Posterior vena cava (tissue), 2 donors: ENCODE results near the gene IRF4. TPM values are rescaled to one million over a fixed set of nuclear protein-coding genes. Genes with fewer than 3 reads are reported as not detected.

ENCODE experiments used
- DNase-seq: peaks from one replicate; pipeline ENCODE4 v3.0.0-alpha.2; 2020; ENCODE audit warnings: low spot score
- intact Hi-C, 2 donors: fragments of 100-400 bp; cut with DNase I; formaldehyde crosslinking; loops; one replicate each; pipeline versions ENCODE4 v1.14.1 to v1.14.2; 2022 to 2023
- total RNA-seq, 2 donors: library from RNA; stranded (reverse); fragmentation: NEBNext Ultra II Directional; extraction: Animal tissue kit (Norgen Biotek cat#: 25700); gene quantifications; one replicate each; pipeline ENCODE4 v1.2.1, GENCODE V29; 2021
- donor health status: DM: yes; HTN: yes; CAD: no.
- donor health status: DM: yes; HTN: yes; CAD: no.

Gene IRF4
- total RNA-seq, 2 donors from 2014 or later: 1.7 to 2.7 TPM

DNA sequence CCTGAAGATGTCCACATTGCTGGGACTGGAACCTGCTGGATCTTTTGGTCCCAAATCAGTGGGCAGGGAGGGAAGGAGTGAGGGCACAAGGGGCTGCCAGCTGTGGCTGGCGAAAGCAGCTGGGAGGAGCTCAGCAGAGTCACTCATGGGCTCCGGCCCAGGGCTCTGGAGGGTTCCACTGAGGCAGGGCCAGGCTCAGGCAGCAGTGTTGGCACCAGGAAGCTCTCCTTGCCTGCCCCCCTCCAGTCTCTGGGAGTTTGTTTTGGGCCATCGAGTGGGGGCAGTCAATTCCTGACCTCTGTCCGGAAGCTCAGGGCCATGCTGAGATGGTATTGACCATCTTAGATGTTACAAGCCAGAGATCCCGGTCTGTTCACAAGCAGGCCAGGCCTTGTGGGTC is 39.1 kb upstream of the IRF4 start:
- intact Hi-C loops: no loop called here
- peak; percentile 79 for DNase-seq

- intact Hi-C loops: no loop called here
- DNase-seq: peak; percentile 75
Measured at GRCh38 chr6:352896-353470, 38.6 kb upstream of the IRF4 start.

- DNase-seq: peak; percentile 80
Measured at GRCh38 chr6:353642-354614, 37.6 kb upstream of the IRF4 start.

DNA sequence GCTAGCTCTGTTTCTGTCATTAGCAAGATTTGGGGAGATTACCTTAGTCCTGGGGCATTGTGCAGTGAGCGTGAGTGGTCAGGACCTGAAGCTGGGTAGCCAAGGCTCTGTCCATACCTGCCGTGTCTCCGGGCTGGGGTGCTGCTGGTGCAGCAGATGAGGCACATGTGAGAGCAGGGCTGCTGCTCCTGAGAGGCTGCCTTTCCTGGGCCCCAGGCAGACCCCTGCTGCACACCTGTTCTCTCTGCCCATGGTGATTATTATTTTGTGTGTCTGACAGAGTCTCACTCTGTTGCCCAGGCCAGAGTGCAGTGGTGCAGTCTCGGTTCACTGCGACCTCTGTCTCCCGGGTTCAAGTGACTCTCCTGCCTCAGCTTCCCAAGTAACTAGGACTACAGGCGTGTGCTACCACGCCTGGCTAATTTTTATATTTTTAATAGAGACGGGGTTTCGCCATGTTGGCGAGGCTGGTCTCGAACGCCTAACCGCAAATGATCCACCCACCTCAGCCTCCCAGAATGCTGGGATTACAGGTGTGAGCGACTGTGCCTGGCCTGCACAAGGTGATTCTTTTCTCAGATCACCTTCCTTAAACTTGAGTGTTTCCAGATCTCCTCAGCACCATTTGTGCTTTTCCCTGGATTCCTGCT is 36.8 kb upstream of the IRF4 start:
- intact Hi-C loops: no loop called here

More at GRCh38 chr6:353642-354614, 37.6 kb upstream of the IRF4 start:
- intact Hi-C loops: no loop called here

GRCh38 chr6:355373-356208 is 36.0 kb upstream of the IRF4 start:
- intact Hi-C loops: no loop called here
- DNase-seq: peak; percentile 45

More for the DNA sequence above, 36.8 kb upstream of the IRF4 start:
- peak; percentile 77 for DNase-seq

DNA sequence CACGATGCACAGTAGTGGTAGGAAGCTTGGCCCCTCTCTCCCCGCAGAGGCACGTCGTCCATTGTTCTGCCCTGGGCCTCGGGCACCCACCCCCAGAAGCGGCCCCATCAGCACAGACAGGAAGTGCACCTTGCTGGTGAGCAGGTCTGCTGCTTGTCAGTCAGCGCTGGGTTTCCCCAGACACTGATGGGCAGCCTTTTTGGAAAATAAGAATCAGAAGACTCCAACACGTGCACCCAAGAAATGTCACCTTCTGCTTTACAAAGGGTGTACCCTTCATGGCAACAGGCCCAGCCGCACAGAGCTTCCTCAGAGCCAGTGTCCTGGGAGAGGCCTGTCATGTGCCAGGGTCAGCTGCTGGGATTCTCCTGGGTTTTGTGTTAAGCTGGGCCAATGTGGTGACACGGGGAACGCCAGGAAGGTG is 34.7 kb upstream of the IRF4 start:
- intact Hi-C loops: no loop called here
- peak; percentile 85 for DNase-seq

GRCh38 chr6:357261-357790 is 34.2 kb upstream of the IRF4 start:
- DNase-seq: peak; percentile 82
- intact Hi-C loops: no loop called here

GRCh38 chr6:357791-358341 is 33.7 kb upstream of the IRF4 start:
- peak; percentile 80 for DNase-seq
- intact Hi-C loops: no loop called here

DNA sequence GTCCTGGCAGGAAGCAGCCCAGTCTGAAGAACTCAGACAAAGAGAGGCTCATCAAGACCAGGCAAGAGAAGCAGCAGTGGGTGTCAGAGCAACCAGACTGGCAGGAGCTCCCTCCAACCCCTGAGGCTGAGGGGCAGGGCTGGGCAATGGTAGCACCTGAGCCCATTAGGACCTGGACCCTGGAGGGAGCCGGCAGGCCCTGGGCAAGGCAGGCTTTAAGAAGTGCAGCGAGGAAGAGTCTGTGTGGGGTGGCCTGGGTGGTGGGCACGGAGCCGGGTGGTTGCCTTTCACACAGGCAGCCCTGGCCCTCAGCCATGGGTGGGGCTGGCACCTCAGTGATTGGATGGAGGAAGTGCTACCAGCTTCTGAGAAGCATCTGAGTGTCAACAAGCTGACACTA is 33.1 kb upstream of the IRF4 start:
- intact Hi-C loops: no loop called here
- peak; percentile 85 for DNase-seq

- no peak for DNase-seq
- intact Hi-C loops: no loop called here
Measured at GRCh38 chr6:358847-359246, 32.7 kb upstream of the IRF4 start.

DNA sequence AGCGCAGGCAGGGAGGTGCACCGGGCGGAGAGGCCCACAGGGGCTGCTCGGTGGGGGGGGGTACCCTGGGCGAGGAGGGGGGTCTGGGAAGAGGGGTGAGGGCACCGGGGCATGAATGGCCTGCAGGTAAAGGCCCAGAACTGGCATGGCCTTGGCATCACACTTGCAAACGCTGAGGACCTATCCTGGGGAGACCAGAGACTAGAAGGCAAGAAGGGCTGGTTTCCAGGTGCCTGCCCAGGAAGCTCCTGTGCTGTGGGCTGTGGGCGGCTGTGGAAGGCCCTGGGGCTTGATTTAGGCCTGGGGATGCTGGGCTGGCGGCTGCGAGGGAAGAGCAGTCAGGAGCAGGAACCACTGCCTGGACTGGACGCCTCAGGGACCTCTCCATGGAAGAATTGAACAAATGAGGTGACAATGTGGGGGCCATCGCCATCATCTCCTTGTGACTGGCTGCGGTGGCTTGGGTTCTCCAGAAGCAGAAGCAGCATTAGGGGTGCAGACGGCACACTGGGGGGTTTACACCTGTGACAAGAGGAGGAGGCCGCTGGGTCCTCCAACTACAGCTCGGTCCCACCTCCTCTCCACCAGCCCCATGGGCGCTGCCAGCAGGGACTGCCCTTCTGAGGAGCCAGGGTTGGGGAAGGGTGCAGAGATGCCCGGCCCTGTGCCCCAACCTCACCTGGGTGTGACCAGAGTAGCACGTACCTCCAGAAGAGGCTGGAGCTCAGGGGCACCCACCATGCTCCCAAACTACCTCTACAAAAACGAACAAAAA is 32.1 kb upstream of the IRF4 start:
- peak; percentile 79 for DNase-seq
- intact Hi-C loops: no loop called here

DNA sequence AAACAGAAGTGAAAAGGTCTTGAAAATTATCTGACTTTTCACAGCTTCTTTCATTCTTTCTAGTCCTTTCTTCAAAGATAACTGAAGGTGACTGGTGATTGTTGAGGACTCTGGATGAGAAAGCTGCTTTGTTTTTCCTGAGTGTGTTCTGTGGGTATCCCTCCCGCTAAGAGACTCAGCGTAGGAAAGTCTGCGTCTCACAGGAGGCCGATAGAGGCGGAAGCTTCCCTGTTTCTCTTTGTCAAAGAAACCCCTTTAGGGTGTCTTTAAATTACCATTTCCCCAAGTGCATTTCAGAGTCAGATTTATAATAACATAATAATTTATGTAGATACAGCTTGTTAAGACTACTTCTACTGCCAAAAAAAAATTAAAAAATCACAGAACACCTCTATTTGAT is 31.2 kb upstream of the IRF4 start:
- peak; percentile 31 for DNase-seq
- intact Hi-C loops: no loop called here

DNA sequence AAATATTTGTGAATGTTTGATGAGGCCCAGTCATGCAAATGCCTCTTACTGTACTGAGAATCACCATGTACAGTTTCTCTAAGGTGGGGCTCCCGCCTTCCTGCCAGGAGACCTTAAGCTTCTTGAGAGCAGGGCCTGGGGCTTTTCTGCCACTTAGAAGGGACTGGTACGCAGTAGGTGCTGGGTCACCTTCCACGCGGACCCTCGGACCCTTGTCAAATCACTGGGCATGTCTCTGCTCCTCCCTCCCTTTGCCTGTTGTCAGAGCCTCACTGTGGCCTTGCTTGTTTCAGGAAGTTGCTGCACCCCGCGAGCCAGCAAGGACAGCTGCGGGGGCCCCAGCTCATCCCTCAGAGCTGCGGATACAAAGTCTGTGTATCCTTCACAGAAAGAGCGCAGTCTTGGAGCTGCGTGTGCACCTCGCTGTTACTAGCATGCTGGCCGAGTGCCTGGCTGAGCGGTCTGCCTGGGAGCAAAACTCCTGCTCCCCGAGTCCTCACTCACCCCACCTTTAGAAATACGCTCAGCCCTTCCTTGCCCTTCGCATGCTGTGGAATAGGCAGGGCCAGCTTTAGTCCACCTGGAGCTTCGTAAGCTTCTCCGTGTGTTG is 30.7 kb upstream of the IRF4 start:
- DNase-seq: peak; percentile 78
- intact Hi-C loops: no loop called here

DNA sequence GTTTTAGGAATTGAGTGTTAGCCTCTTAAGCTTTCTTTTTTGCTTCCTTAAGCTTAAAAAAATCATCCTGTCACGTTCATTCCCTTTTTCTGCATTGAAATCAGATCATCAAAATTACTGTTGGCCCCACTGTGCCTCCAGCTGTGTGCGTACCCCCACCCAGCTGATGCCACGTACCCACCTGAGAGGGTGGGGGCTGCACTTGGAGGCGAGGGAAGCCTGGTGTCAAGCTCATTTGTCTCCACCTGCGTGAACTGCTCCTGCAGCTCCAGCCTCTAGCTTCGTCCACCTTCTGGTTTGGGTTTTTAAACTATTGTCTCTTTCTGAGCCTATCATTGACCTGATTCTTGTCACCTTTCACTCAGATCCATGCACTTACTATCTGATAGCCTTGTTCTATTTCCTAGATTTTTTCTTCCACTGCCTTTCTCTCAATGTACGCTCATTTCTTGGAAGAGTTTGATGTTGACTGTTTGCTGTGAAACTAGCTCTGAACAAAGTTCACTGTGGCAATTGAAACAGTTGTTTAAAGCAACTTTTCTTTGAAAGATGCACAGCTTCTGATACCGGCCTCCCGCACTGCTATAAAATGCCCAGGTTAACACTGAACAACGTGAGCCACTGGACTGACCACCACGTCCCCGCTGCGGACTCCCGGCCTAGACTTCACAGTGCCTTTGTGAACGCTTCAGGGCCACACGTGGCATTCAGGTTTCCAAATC is 30.0 kb upstream of the IRF4 start:
- intact Hi-C loops: no loop called here
- peak; percentile 67 for DNase-seq

- DNase-seq: peak; percentile 62
- intact Hi-C loops: no loop called here
Measured at GRCh38 chr6:362231-362923, 29.2 kb upstream of the IRF4 start.

GRCh38 chr6:362924-363249 is 28.7 kb upstream of the IRF4 start:
- no peak for DNase-seq
- intact Hi-C loops: no loop called here

DNA sequence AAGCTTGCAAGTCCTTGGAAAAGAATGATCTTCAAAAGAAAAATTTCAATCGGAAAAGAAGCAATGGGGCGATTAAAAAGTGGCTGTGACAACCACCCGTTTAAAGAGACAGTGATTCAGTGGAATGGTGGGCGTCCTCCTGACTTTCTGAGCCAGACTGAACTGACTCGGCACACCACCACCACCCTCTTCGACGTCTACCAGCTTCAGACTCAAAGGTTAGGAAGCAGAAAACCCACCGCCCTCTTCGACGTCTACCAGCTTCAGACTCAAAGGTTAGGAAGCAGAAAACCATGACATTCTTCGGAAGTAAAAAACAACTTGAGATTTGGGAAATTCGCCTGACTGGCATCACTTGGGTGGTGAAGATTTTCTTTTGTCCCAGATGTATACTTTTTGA is 28.3 kb upstream of the IRF4 start:
- intact Hi-C loops: no loop called here
- DNase-seq: no peak
